GM12875 (cell line): ENCODE data around the gene TMEM100.
"Not testable (repeated sequence)": the region's sequence is repeated elsewhere in the genome, so short reads cannot be mapped to it uniquely, and the experiment has no call there.

Experiments
- H3K4me3 ChIP-seq: one replicate; pipeline ENCODE4 v1.5.1; 2011; ENCODE audit warnings: low read depth, low read length, control low read depth
- TF ChIP-seq, protein P1 (sequence below): IDR thresholded peaks from 2 replicates; pipeline ENCODE4 v1.5.1; 2011; ENCODE audit warnings: low read depth, mild to moderate bottlenecking, control low read depth, inconsistent platforms, low read length, moderate library complexity, borderline replicate concordance; ENCODE audit not compliant: insufficient read depth

TMEM100 gene

DNA sequence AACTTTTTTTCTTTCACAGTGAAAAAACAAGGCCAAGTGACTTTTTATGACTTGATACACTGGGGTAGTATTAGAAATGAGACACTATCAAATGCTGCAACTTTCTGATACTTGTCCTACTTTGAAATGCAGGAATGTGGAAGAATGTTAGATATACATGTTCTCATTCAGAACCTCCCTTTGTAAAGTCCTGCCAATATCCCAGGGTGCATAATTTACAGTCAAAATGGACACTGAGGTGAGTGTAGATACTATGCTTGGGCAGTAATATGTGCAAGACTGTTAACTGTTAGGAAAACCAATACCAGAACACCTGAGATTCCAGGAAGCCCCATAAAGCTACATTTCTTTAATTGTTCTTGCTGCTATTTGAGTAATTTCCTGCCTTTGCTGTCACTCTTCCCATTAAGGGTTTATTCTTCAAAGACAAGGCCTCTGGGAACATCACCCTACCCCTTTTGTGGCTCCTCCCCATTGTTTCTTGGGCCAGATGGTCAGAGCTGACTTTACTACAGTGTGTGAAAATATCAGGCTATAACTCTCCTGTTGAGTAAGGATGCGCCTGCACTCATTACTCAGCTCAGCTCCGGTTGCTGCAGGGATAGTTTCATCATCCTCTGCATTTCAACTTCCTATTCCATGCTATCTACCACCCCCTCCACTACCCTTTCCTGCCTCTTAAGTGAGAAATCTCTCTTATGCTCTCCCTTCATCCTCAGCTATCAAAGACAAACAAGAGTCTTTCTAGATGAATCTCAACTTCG is 48.7 kb downstream of the TMEM100 start:
- TF ChIP-seq, protein P1, sequence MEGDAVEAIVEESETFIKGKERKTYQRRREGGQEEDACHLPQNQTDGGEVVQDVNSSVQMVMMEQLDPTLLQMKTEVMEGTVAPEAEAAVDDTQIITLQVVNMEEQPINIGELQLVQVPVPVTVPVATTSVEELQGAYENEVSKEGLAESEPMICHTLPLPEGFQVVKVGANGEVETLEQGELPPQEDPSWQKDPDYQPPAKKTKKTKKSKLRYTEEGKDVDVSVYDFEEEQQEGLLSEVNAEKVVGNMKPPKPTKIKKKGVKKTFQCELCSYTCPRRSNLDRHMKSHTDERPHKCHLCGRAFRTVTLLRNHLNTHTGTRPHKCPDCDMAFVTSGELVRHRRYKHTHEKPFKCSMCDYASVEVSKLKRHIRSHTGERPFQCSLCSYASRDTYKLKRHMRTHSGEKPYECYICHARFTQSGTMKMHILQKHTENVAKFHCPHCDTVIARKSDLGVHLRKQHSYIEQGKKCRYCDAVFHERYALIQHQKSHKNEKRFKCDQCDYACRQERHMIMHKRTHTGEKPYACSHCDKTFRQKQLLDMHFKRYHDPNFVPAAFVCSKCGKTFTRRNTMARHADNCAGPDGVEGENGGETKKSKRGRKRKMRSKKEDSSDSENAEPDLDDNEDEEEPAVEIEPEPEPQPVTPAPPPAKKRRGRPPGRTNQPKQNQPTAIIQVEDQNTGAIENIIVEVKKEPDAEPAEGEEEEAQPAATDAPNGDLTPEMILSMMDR, result no peak

DNA sequence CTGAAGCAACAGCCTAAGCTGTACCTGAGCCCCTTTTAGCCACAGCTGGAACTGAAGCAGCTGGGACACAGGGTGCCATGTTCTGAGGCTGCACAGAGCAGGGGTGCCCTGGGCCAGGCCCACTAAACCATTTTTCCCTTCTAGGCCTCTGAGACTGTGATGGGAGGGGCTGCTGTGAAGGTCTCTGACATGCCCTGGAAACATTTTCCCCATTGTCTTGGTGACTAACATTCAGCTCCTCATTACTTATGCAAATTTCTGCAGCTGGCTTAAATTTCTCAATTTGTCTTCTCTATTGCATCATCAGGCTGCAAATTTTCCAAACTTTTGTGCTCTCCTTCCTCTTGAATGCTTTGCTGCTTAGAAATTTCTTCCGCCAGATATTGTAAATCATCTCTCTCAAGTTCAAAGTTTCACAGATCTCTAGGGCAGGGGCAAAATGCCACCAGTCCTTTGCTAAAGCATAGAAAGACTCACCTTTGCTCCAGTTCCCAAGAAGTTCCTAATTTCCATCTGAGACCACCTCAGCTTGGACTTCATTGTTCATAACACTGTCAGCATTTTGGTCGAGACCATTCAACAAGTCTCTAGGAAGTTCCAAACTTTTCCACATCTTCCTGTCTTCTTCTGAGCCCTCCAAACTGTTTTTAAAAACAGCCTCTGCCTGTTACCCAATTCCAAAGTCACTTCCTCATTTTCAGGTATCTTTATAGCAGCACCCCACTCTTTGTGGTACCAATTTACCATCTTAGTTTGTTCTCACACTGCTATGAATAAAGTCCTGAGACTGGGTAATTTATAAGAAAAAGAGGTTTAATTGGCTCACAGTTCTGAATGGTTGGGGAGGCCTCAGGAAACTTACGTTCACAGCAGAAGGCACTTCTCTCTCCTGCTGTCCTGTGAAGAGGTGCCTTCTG is 49.8 kb downstream of the TMEM100 start:
- no peak overlapping the region for H3K4me3 ChIP-seq
- TF ChIP-seq, protein P1, result no peak

More for the DNA sequence above, 48.7 kb downstream of the TMEM100 start:
- no peak overlapping the region for H3K4me3 ChIP-seq

DNA sequence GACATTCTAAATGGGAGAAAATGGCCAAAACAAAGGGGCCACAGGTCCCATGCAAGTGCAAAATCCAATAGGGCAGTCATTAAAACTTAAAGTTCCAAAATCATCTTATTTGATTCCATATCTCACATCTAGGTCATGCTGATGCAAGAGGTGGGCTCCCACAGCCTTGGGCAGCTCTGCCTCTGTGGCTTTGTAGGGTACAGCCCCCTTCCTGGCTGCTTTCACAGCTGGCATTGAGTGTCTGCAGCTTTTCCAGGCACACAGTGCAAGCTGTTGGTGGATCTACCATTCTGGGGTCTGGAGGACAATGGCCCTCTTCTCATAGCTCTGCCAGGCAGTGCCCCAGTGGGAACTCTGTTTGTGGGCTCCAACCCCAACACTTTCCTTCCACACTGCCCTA is 50.7 kb downstream of the TMEM100 start:
- H3K4me3 ChIP-seq, result not testable (repeated sequence)
